Activated CD8-positive, alpha-beta memory T cell treated with anti-CD3 and anti-CD28 coated beads, Interleukin-2, amount 50 U/mL, for 24 hours (primary cell): ENCODE measurements around the gene AKT3.
"Not testable (repeated sequence)": the region's sequence is repeated elsewhere in the genome, so short reads cannot be mapped to it uniquely, and the experiment has no call there.

ENCODE experiments used
- DNase-seq: peaks from one replicate; pipeline ENCODE4 v3.0.0-alpha.2; 2020; ENCODE audit errors: extremely low read depth

Gene AKT3

DNA sequence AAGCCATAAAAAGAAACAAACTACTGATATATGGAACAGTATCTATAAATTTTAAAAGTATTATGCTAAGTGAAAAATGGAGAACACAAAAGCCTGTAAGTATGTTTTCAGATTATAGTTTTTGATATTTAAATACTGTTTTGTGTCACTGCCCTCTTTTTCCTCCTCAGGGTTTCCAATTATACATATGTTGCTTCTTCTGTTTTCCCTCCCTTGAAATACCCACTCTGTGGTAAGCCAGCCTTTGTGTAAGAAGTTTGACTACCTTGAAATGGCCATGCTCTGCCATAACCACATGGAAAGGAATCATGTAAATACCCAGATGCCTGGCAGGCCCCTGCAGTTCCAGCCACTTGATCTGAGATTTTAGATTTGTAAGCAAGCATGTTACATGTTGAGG, 248.3 kb downstream of the AKT3 start:
- no peak for DNase-seq

DNA sequence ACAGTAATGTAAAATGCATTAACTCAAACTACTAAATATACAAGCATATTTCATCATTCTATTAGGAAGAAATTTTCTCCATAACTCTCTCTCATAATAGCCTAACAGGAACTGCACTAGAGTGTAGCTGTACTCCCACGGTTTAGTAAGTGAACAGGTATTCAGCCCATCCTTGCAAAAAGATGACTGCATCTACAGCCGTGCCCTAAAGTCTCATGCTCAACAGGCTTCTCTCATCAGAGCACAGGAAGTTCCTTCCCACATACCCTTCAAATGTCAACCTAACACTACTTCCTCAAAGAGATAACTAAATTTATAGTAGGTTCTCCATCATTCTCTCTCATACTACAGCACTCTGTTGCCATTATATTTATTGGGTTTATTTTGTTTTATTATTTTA, 251.6 kb downstream of the AKT3 start:
- DNase-seq = no peak

DNA sequence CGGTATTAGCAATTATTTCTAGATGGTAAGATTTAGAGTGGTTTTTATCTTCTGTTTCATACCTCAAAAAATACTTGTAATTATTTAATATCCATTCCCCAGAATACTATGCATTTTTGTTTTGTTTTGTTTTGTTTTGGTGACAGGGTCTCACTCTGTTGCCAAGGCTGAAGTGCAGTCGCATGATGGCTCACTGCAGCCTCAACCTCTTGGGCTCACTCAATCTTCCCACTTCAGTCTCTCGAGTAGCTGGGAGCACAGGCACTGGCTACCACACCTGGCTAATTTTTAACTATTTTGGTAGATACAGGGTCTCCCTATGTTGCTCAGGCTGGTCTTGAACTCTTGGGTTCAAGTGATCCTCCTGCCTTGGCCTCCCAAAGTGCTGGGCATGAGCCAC, 252.7 kb downstream of the AKT3 start:
- no peak for DNase-seq

DNA sequence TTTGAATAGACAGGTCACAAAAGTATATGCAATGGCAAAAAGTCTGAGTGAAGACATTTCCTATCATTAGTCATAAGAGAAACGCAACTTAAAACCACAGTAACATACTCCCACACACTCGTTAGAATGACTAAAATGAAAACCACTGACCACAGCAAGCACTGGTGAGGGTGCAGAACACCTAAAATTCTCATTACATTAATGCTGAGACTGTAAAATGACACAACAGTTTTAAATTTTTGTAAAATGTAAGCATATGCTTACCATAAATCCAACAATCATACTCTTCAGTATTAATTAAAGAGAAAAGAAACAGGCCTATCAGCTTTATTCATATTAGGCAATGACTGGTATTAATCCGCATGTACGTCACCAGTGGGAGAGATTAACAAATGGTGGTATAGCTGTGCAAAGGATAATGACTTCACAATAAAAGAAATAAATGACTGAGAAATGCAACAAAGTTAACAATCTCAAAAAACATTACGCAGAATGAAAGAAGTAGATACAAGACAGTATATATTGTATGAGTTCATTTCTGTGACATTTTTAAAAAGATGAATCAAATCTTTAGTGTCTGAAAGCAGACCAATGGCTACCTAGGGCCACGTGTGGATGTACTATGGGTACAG, 253.5 kb downstream of the AKT3 start:
- DNase-seq = no peak

DNA sequence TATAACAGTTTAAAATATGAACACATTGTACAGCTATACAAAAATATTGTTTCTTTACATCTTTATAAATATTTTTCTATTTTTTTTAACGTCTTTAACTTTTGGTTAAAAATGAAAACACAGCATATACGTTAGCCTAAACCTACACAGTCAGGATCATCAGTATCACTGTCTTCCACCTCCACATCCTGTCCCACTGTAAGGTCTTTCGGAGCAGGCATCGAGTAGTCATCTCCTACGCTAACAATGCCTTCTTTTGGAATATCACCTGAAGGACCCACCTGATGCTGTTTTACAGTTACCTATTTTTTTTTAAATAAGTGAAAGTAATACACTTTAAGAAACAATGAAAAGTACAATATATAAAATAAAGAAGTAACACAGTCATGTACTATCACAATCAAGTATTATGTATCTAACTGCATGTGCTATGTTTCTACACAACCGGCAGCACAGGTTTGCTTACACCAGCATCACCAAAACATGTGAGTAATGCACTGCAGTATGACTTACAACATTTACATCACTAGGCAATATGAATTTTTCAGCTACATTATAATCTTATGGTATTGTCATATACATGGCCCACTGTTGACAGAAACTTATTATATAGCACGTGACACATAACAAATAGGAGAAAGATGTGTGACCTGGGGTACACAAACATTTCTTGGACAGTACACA, 254.4 kb downstream of the AKT3 start:
- DNase-seq = no peak

DNA sequence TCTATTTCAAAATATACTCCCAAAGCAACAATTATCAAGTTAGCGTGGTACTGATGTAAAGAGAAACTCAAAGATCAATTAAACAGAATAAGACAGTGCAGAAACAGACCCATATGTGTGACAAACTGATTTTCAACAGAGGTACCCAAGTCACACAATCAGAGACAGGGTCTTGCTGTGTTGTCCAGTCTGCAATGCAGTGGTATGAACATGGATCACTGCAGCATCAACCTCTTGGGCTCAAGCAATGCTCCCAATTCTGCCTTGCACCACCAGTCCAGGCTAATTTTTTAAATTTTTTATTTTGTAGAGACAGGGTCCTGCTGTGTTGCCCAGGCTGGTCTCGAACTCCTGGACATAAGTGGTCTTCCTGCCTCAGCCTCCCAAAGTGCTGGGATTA, 255.6 kb downstream of the AKT3 start:
- DNase-seq = no peak

DNA sequence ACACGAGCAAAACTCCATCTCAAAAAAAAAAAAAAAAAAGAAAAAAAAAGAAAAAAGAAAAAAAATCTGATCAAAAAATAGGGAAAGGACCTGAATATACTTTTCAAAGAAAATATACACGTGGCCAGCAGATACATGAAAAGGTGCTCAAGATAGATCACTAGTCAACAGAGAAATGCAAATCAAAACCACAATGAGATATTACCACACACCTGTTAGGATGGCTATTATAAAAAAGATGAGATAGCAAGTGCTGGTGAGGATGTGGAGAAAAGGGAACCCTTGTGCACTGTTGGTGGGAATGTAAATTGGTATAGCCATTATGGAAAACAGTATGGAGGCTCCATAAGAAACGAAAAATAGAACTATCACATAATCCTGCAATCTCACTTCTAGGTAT, 260.8 kb downstream of the AKT3 start:
- DNase-seq = not testable (repeated sequence)

DNA sequence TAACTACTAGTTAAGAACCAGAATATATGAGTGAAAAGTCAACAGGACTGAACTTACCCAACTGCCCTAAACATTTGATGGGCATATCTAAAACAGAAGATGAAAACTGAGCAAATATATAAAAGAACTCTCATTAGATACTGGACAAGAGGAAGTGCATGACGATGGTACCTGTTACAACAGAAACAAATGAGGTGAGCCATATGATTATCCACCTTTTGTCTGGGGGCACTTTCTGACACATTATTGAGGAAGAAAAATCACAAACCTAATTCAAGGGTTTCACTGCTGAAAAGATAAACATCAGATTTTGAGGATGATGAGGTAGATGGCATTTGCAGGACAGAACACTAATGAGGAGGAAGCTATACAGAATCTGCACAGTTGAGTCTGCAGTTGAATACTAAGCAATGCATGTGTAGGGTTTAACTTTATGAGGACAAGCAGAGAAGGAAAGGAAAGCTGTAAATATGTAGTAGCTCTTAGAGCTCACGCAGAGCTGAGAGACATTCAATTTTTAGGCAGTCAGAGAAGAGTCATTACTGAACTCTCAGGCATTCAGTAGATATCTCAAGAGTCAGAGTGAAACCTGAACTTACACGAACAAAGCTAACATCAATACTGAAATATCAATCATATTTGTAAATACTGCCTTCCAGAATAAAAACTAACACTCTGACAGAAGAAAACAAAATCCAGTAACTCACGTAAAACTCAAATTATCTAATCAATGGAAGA, 262.1 kb downstream of the AKT3 start:
- DNase-seq = no peak

DNA sequence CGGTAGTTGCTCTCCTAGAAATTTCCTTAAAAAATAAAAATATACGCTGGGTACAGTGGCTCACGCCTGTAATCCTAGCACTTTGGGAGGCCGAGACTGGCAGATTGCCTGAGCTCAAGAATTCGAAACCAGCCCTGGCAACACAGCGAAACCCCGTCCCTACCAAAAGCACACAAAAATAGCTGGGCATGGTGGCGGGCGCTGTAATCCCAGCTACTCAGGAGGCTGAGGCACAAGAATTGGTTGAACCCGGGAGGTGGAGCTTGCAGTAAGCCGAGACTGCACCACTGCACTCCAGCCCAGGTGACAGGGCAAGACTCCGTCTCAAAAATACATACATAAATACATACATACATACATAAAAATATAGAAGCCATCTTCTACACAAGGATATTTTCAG, 262.8 kb downstream of the AKT3 start:
- no peak for DNase-seq

DNA sequence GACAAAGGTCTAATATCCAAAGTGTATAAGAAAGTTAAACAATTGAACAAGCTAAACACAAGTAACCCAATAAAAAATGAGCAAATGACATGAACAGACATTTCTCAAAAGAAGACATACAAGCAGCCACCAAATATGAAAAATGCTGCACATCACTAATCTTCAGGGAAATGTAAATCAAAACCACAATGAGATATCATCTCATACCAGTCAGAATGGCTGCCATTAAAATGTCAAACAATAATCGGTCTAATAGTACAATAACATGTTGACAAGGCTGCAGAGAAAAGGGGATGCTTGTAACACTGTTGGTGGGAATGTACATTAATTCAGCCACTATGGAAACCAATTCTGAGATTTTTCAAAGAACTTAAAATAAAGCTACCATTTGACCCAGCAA, 264.1 kb downstream of the AKT3 start:
- no peak for DNase-seq

DNA sequence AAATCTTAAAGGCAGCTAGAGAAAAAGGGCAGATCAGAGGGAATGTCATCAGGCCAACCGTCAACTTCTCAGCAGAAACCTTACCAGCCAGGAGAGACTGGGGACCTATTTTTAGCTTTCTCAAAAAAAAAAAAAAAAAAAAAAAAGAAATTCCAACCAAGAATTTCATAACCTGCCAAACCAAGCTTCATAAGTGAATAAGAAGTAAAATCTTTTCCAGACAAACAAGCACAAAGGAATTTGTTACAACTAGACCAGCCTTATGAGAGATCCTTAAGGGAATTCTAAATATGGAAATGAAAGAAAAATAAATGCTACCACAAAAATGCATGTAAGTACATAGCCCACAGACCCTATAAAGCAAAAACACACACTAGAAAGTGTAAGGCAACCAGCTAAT, 267.7 kb downstream of the AKT3 start:
- no peak for DNase-seq

DNA sequence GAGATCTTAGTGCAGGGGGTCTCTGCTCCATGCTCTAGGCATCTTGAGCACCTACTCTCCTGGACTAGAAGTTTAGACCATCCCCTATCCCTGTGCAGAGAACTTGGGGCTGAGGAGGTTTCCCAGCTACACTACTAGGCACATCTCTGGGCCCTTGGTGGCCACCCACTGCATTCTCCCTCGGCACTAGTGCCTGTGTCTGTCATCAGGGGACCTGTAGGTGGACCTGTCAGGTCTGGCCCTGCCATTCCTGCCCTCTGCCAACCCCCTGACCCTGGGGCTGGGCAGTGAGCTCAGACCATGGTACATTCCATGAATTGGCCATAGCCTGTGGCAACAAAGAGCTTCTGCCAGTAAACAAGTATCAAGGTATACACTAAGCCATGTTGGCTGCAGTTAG, 269.1 kb downstream of the AKT3 start:
- no peak for DNase-seq

DNA sequence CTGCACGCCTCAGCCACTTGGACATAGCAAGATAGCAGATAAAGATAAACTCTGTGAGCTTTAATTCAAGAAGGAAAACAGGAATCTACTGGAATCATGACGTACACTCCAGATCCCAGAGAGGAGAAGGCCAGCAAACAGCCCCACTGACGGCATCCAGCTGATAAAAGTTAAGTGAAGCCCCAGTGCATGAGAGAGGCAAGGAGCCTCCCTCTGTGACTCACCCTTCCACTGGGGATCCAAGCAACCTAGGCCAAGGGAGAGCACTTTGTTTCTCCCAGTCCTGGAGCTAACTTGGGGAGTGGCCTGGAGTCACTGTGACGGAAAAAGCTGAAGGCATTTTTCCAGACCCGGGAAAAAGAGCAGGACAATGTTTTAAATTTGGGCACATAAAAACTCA, 270.0 kb downstream of the AKT3 start:
- no peak for DNase-seq

DNA sequence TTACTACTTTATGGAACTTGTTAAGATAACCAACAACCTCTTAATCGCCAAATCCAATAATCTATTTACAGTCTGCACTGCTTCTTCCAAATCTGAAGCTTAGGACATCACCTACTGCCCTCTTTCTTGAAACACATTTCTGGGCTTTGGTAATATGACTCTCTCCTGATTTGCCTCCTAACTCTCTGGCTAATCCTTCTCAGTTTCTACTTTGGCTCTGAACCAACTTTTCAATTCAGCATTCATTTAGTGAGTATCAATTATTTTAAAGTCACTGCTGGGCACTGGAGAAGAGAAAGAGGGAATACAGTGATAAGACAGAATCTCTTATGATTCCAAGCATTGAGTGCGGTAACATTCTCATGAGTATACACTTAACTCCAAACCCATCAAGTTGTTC, 275.0 kb downstream of the AKT3 start:
- no peak for DNase-seq

DNA sequence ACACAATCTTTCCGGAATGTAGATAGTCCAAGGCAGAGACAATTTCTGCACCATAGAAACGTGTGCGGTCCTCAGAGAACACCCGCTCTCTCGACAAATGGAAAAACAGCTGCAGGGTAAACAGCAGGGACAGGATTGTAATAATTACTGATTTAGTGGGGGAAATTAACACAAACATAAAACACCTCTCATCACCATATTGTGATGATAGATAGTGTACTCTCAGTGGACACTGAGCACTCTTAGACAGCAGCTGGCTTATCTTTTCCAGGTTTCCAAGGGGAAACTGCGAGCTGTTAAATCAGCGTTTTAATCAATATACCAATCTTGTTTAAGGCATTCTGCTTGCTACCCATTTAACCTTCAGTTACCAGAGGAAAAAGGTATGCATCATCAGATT, 277.1 kb downstream of the AKT3 start:
- DNase-seq = no peak

DNA sequence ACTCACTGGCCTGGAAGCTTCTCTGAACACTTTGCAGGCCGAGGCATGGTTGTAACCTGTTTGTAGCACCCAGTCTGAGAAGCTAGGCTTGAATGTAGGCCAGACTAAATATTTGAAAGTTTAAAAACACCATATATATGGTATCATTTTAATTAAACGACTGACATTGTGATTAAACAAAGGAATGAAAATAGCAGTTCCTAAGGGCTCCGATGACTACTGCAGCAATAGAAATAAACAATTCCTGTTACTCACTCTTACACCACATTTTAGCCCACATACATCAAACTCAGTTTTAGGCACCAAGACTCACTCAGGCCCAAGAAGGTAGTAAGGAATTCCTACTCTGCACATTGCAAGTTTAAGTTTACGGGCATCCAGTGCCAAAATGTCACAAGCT, 281.2 kb downstream of the AKT3 start:
- DNase-seq = no peak

DNA sequence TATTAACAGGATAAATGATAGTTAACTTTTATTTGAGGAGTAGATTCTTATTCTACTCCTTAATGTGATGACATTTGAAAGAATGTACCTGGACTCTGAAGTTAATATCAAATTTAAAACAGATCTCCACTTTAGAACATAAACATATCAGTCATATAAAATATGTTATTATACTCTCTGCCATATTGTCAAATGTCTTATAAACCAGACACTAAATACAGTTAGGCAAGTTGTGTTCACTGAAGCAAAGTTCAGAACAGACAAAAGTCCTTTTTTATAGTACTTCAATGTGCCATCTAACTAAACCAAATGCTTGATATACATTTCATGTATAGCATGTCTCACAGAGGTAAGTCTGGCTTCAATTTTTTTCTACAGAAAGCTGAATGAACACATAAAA, 285.2 kb downstream of the AKT3 start:
- DNase-seq = no peak

DNA sequence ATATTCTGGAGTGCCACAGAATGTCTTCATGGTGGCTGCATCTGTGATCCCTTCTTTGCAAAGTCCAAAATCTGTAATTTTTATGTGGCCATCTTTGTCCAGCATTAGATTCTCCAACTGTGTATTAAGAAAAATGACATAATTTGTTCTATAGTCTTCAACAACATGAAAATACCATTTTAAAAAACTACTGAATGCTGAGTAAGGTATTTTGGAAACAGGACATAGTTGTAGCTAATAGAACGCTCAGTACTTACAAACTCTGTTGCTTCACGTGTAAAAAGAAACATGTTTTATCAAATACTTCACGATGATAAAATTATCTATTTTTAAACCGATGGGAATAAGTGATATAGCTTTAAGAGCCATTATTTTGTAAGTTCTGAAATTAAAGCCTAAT, 286.3 kb downstream of the AKT3 start:
- DNase-seq = no peak

DNA sequence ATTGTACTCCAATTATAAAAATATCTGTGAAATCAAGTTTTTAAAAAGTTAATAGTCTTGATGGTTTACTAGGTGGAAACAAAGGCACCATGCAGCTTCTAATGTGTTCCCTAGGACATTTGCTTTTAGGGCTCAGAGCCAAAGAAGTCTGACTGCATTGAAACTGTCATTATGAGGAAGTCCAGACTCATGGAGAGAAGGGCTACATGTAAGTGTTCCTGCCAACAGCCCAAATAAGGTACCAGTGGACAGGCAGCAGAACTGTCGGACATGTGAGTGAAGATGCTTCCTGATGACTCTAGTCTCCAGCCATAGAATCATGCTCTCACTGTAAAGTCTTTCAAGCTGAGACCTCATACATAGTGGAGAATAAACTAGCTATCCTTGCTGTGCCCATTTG, 287.6 kb downstream of the AKT3 start:
- DNase-seq = no peak

DNA sequence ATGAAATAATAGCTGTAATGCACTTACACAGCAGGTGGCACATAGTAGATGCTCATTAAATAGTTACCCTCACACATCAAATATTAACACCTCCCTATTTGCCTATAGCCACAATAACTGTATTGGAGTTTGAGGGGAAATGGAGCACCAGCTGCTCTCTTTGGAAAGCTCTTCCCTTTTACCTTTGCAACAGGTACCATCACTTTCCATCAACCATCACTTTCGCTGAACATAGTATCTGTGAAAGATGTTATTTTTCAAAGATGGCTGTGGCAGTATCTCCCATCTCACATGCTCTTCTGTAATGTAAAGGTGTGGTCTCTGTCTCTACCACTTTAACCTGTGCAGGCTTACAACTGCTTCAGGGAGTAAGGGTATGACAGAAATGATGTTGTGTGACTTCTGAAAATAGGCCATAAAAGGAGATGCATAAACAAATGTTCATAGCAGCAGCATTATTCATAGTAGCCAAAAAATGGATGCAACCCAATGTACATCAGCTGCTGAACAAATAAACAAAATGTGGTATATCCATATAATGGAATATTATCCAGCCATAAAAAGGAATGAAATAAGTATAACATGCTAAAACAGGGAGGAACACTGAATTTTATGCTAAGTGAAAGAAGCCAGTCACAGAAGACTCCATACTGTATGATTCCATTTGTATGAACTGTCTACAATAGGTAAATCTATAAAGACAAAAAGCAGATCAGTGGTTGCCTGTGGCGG, 288.3 kb downstream of the AKT3 start:
- DNase-seq = no peak

DNA sequence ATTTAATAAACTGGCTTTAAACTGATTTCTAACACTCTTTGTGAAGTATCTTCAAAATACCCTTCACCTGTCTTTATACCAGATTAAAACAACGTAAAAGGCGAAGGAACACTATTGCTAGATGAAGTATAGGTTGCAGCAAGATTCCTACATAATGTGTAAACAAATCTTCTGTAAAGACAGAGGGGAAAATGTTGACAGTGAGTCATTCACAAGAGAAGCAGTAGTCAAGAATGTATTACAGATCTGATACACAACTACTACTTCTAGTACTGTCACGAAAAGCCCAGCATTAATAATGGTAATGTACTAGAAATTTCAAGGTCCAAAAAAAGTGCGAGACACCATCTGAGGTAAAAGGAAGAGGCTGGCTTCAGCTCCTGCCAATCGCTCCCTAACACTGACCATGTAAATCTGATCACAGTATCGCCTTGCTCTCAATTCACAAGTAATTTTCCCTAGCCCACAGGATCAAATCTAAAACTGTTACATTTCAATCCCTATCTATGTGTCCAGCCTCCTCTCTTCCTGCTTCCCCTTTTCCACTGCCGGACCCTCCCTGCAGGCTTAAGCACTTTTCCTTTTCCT, 290.4 kb downstream of the AKT3 start:
- DNase-seq = no peak

DNA sequence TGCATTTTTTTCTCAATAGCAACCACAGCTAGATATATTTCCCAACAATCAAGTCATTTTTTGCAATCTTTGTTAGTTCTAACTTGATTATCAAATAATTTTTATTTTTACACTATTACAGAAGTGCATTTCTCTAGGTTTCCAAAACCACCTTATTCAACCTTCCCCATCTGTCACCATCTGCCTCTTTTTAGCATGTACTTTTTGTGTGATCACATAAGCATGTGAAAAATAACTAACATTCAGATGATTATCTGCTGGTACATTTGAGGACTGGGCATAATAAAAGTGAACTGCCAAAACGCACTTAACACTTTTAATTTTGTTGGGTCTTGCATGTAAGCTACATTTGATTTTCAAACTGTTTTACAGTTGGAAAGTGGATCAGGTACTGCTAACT, 291.5 kb downstream of the AKT3 start:
- DNase-seq = no peak
